HEK293 (cell line): Measurements from ENCODE around the gene P2RX7.

Experiments used
- GFI1B ChIP-seq: fragments of 450-650 bp; formaldehyde crosslinking; IDR thresholded peaks from 2 replicates; pipeline ENCODE4 v1.5.1; 2016; ENCODE audit warnings: missing biosample characterization, missing genetic modification characterization
- HOXD13 ChIP-seq: sonication (generic); formaldehyde crosslinking; IDR thresholded peaks from 2 replicates; pipeline ENCODE4 v1.8.0; 2022; ENCODE audit warnings: missing genetic modification reagents, borderline replicate concordance
- KLF10 ChIP-seq: fragments of 450-650 bp; IDR thresholded peaks from 2 replicates; pipeline ENCODE4 v1.5.1; 2018; ENCODE audit warnings: missing biosample characterization, mild to moderate bottlenecking, missing genetic modification characterization
- KLF16 ChIP-seq: fragments of 450-650 bp; formaldehyde crosslinking; IDR thresholded peaks from 2 replicates; pipeline ENCODE4 v1.5.1; 2017; ENCODE audit warnings: missing biosample characterization, missing genetic modification characterization
- KLF8 ChIP-seq: fragments of 450-650 bp; formaldehyde crosslinking; IDR thresholded peaks from 2 replicates; pipeline ENCODE4 v1.5.1; 2016; ENCODE audit warnings: missing biosample characterization, missing genetic modification characterization
- SP3 ChIP-seq: fragments of 450-650 bp; formaldehyde crosslinking; IDR thresholded peaks from 2 replicates; pipeline ENCODE4 v1.5.1; 2016; ENCODE audit warnings: missing biosample characterization, missing genetic modification characterization
- SP7 ChIP-seq: fragments of 450-650 bp; formaldehyde crosslinking; IDR thresholded peaks from 2 replicates; pipeline ENCODE4 v1.5.1; 2016; ENCODE audit warnings: missing biosample characterization, missing genetic modification characterization
- ZBTB21 ChIP-seq: fragments of 450-650 bp; formaldehyde crosslinking; IDR thresholded peaks from 2 replicates; pipeline ENCODE4 v1.5.1; 2017; ENCODE audit warnings: missing biosample characterization, missing genetic modification characterization
- ZBTB48 ChIP-seq: fragments of 450-650 bp; formaldehyde crosslinking; IDR thresholded peaks from 2 replicates; pipeline ENCODE4 v1.5.1; 2016; ENCODE audit warnings: missing biosample characterization, missing genetic modification characterization
- ZBTB7A ChIP-seq: fragments of 450-650 bp; formaldehyde crosslinking; IDR thresholded peaks from 2 replicates; pipeline ENCODE4 v1.5.1; 2016; ENCODE audit warnings: low read depth, missing biosample characterization, missing genetic modification characterization
- ZNF138 ChIP-seq: fragments of 450-650 bp; formaldehyde crosslinking; IDR thresholded peaks from 2 replicates; pipeline ENCODE4 v1.5.1; 2016; ENCODE audit warnings: missing biosample characterization, missing genetic modification characterization, borderline replicate concordance
- ZNF148 ChIP-seq: fragments of 450-650 bp; formaldehyde crosslinking; IDR thresholded peaks from 2 replicates; pipeline ENCODE4 v1.5.0; 2017; ENCODE audit warnings: missing biosample characterization, missing genetic modification characterization, borderline replicate concordance
- ZNF169 ChIP-seq: fragments of 450-650 bp; formaldehyde crosslinking; IDR thresholded peaks from 2 replicates; pipeline ENCODE4 v1.5.1; 2016; ENCODE audit warnings: missing biosample characterization, missing genetic modification characterization
- ZNF184 ChIP-seq: fragments of 450-650 bp; IDR thresholded peaks from 2 replicates; pipeline ENCODE4 v1.5.1; 2018; ENCODE audit warnings: missing biosample characterization, mild to moderate bottlenecking, missing genetic modification characterization
- ZNF24 ChIP-seq: fragments of 450-650 bp; formaldehyde crosslinking; IDR thresholded peaks from 2 replicates; pipeline ENCODE4 v1.5.1; 2016; ENCODE audit warnings: missing biosample characterization, missing genetic modification characterization
- ZNF248 ChIP-seq: fragments of 450-650 bp; formaldehyde crosslinking; IDR thresholded peaks from 2 replicates; pipeline ENCODE4 v1.5.1; 2017; ENCODE audit warnings: missing biosample characterization, missing genetic modification characterization
- ZNF274 ChIP-seq, 2 experiments: fragments of 200-500 bp in 1 of 2; fragments of 450-650 bp in 1 of 2; sonication (Bioruptor generic) in 1 of 2; formaldehyde crosslinking in 1 of 2; IDR thresholded peaks; 2 replicates each; pipeline versions ENCODE4 v1.5.1 to v1.6.1; 2014 to 2016; ENCODE audit warnings: borderline replicate concordance in 1 of 2, inconsistent platforms in 1 of 2, low read length in 1 of 2, missing biosample characterization in 1 of 2, missing genetic modification characterization in 1 of 2
- ZNF292 ChIP-seq: fragments of 450-650 bp; formaldehyde crosslinking; IDR thresholded peaks from 2 replicates; pipeline ENCODE4 v1.5.1; 2016; ENCODE audit warnings: low read depth, missing biosample characterization, missing genetic modification characterization, borderline replicate concordance
- ZNF311 ChIP-seq: fragments of 450-650 bp; formaldehyde crosslinking; IDR thresholded peaks from 2 replicates; pipeline ENCODE4 v1.5.1; 2017; ENCODE audit warnings: missing biosample characterization, missing genetic modification characterization, borderline replicate concordance
- ZNF423 ChIP-seq: fragments of 450-650 bp; formaldehyde crosslinking; IDR thresholded peaks from 2 replicates; pipeline ENCODE4 v1.5.1; 2016; ENCODE audit warnings: missing biosample characterization, missing genetic modification characterization
- ZNF48 ChIP-seq: fragments of 450-650 bp; formaldehyde crosslinking; IDR thresholded peaks from 2 replicates; pipeline ENCODE4 v1.5.1; 2016; ENCODE audit warnings: missing biosample characterization, missing genetic modification characterization
- ZNF501 ChIP-seq: fragments of 450-650 bp; formaldehyde crosslinking; IDR thresholded peaks from 2 replicates; pipeline ENCODE4 v1.5.1; 2016; ENCODE audit warnings: missing biosample characterization, missing genetic modification characterization
- ZNF555 ChIP-seq: fragments of 450-650 bp; formaldehyde crosslinking; conservative IDR thresholded peaks from 2 replicates; pipeline ENCODE4 v1.5.1; 2017; ENCODE audit warnings: missing biosample characterization, mild to moderate bottlenecking, missing genetic modification characterization, inconsistent platforms
- ZNF571 ChIP-seq: fragments of 450-650 bp; formaldehyde crosslinking; IDR thresholded peaks from 2 replicates; pipeline ENCODE4 v1.5.0; 2017; ENCODE audit warnings: missing biosample characterization, missing genetic modification characterization
- ZNF600 ChIP-seq: fragments of 450-650 bp; formaldehyde crosslinking; IDR thresholded peaks from 2 replicates; pipeline ENCODE4 v1.5.1; 2016; ENCODE audit warnings: missing biosample characterization, missing genetic modification characterization
- ZNF707 ChIP-seq: fragments of 450-650 bp; formaldehyde crosslinking; IDR thresholded peaks from 2 replicates; pipeline ENCODE4 v1.5.1; 2016; ENCODE audit warnings: missing biosample characterization, missing genetic modification characterization
- ZNF837 ChIP-seq: fragments of 450-650 bp; formaldehyde crosslinking; IDR thresholded peaks from 2 replicates; pipeline ENCODE4 v1.5.1; 2016; ENCODE audit warnings: missing biosample characterization, missing genetic modification characterization
- ZSCAN4 ChIP-seq: fragments of 450-650 bp; formaldehyde crosslinking; IDR thresholded peaks from 2 replicates; pipeline ENCODE4 v1.5.1; 2017; ENCODE audit warnings: missing biosample characterization, missing genetic modification characterization
- TF ChIP-seq, protein P1 (sequence below): fragments of 450-650 bp; formaldehyde crosslinking; IDR thresholded peaks from 2 replicates; pipeline ENCODE4 v1.5.1; 2016; ENCODE audit warnings: missing biosample characterization, missing genetic modification characterization
- TF ChIP-seq, protein P2 (sequence below): fragments of 450-650 bp; formaldehyde crosslinking; IDR thresholded peaks from 2 replicates; pipeline ENCODE4 v1.5.1; 2017; ENCODE audit warnings: missing biosample characterization, missing genetic modification characterization
- TF ChIP-seq, protein P3 (sequence below): fragments of 450-650 bp; formaldehyde crosslinking; IDR thresholded peaks from 2 replicates; pipeline ENCODE4 v1.5.1; 2016; ENCODE audit warnings: missing biosample characterization, missing genetic modification characterization

Gene P2RX7

GRCh38 chr12:121095544-121096198 is 37.0 kb upstream of the P2RX7 start (continued):
- TF ChIP-seq ZBTB7A (tag by site-specific recombination) (peak; percentile 66), ZNF571 (tag by site-specific recombination) (no peak), ZNF138 (no peak), ZBTB21 (no peak), ZNF292 (tag by site-specific recombination) (no peak), ZBTB48 (tag by site-specific recombination) (peak; percentile 67; the same call in 1 of the 2 replicates), ZNF48 (tag by site-specific recombination) (no peak), ZNF555 (no peak), ZNF423 (tag by site-specific recombination) (no peak), ZNF501 (peak; percentile 85; the same call in 1 of the 2 replicates), ZSCAN4 (tag by site-specific recombination) (0 out of 2 replicates have a peak, but pooled peaks have one; percentile 43), ZNF24 (peak; percentile 77), ZNF184 (tag by site-specific recombination) (no peak), ZNF248 (tag by site-specific recombination) (no peak), ZNF169 (tag by site-specific recombination) (no peak), KLF8 (tag by site-specific recombination) (peak; percentile 29; the same call in 1 of the 2 replicates), KLF10 (tag by site-specific recombination) (no peak), ZNF837 (tag by site-specific recombination) (0 out of 2 replicates have a peak, but pooled peaks have one; percentile 33), SP7 (tag by site-specific recombination) (peak; percentile 59; the same call in 1 of the 2 replicates), ZNF600 (tag by site-specific recombination) (peak; percentile 92), ZNF274 (IDR thresholded peaks at IDR 0.05; ENCODE audit: low read length) (no peak), ZNF274 (tag by site-specific recombination; IDR thresholded peaks at IDR 0.05; ENCODE audit: borderline replicate concordance) (no peak), KLF16 (tag by site-specific recombination) (peak; percentile 70; the same call in 1 of the 2 replicates), ZNF707 (tag by site-specific recombination) (no peak), ZNF311 (tag by site-specific recombination) (no peak), SP3 (tag by site-specific recombination) (peak; percentile 64), HOXD13 (CRISPR knock-in tag) (no peak), GFI1B (no peak), ZNF148 (tag by site-specific recombination) (no peak)
- TF ChIP-seq, protein P1, sequence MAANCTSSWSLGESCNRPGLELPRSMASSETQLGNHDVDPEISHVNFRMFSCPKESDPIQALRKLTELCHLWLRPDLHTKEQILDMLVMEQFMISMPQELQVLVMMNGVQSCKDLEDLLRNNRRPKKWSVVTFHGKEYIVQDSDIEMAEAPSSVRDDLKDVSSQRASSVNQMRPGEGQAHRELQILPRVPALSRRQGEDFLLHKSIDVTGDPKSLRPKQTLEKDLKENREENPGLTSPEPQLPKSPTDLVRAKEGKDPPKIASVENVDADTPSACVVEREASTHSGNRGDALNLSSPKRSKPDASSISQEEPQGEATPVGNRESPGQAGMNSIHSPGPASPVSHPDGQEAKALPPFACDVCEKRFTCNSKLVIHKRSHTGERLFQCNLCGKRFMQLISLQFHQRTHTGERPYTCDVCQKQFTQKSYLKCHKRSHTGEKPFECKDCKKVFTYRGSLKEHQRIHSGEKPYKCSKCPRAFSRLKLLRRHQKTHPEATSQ (tag by site-specific recombination) = no peak
- TF ChIP-seq, protein P2, sequence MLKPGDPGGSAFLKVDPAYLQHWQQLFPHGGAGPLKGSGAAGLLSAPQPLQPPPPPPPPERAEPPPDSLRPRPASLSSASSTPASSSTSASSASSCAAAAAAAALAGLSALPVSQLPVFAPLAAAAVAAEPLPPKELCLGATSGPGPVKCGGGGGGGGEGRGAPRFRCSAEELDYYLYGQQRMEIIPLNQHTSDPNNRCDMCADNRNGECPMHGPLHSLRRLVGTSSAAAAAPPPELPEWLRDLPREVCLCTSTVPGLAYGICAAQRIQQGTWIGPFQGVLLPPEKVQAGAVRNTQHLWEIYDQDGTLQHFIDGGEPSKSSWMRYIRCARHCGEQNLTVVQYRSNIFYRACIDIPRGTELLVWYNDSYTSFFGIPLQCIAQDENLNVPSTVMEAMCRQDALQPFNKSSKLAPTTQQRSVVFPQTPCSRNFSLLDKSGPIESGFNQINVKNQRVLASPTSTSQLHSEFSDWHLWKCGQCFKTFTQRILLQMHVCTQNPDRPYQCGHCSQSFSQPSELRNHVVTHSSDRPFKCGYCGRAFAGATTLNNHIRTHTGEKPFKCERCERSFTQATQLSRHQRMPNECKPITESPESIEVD (tag by site-specific recombination) = no peak
- TF ChIP-seq, protein P3, sequence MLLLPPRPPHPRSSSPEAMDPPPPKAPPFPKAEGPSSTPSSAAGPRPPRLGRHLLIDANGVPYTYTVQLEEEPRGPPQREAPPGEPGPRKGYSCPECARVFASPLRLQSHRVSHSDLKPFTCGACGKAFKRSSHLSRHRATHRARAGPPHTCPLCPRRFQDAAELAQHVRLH (tag by site-specific recombination) = no peak
